SK-N-SH treated with all-trans-retinoic acid at 6 μM for 48 hours (cell line): ENCODE results near the gene PRSS53.

Experiments
- ARNTL ChIP-seq: fragments of 450-650 bp; formaldehyde crosslinking; IDR thresholded peaks from 2 replicates; pipeline ENCODE4 v1.5.0; 2020; ENCODE audit warnings: low read depth, mild to moderate bottlenecking, moderate library complexity, borderline replicate concordance
- CREB5 ChIP-seq: fragments of 250-450 bp; sonication (Bioruptor Pico); IDR thresholded peaks from 2 replicates; pipeline ENCODE4 v1.5.1; 2020; ENCODE audit warnings: low read depth, mild to moderate bottlenecking, moderate library complexity
- ESRRG ChIP-seq: fragments of 250-450 bp; sonication (Bioruptor Pico); IDR thresholded peaks from 2 replicates; pipeline ENCODE4 v1.6.1; 2021; ENCODE audit warnings: mild to moderate bottlenecking
- GLIS3 ChIP-seq: fragments of 250-450 bp; sonication (Bioruptor Pico); IDR thresholded peaks from 2 replicates; pipeline ENCODE4 v1.5.0; 2020; ENCODE audit warnings: mild to moderate bottlenecking, moderate library complexity
- ISL1 ChIP-seq: fragments of 250-450 bp; sonication (Bioruptor Pico); IDR thresholded peaks from 2 replicates; pipeline ENCODE4 v2.1.2; 2022; ENCODE audit warnings: mild to moderate bottlenecking, moderate library complexity
- PATZ1 ChIP-seq: fragments of 250-450 bp; sonication (Bioruptor Pico); IDR thresholded peaks from 2 replicates; pipeline ENCODE4 v1.8.0; 2020; ENCODE audit warnings: mild to moderate bottlenecking, moderate library complexity, borderline replicate concordance
- RARB ChIP-seq: fragments of 250-450 bp; sonication (Bioruptor Pico); IDR thresholded peaks from 2 replicates; pipeline ENCODE4 v1.8.0; 2021; ENCODE audit warnings: mild to moderate bottlenecking, moderate library complexity
- ZC3H10 ChIP-seq: fragments of 250-450 bp; sonication (Bioruptor Pico); IDR thresholded peaks from 2 replicates; pipeline ENCODE4 v1.5.1; 2021; ENCODE audit warnings: mild to moderate bottlenecking, moderate library complexity
- ZFP3 ChIP-seq: fragments of 250-450 bp; sonication (Bioruptor Pico); IDR thresholded peaks from 2 replicates; pipeline ENCODE4 v1.5.0; 2020; ENCODE audit warnings: mild to moderate bottlenecking, moderate library complexity
- ZFP30 ChIP-seq: fragments of 450-650 bp; formaldehyde crosslinking; IDR thresholded peaks from 2 replicates; pipeline ENCODE4 v1.5.0; 2022; ENCODE audit warnings: mild to moderate bottlenecking, moderate library complexity
- ZNF565 ChIP-seq: fragments of 450-650 bp; formaldehyde crosslinking; conservative IDR thresholded peaks from 2 replicates; pipeline ENCODE4 v1.5.0; 2020; ENCODE audit warnings: low read depth, mild to moderate bottlenecking, moderate library complexity

GRCh38 chr16:31038993-31039392, 49.8 kb downstream of the PRSS53 start:
- TF ChIP-seq CREB5 (CRISPR knock-in tag) (no peak), ZC3H10 (CRISPR knock-in tag) (no peak), ZNF565 (CRISPR knock-in tag) (no peak), RARB (no peak), ZFP30 (no peak), ESRRG (CRISPR knock-in tag) (no peak), ZFP3 (no peak), GLIS3 (CRISPR knock-in tag) (no peak), ARNTL (CRISPR knock-in tag) (no peak), ISL1 (CRISPR knock-in tag) (no peak), PATZ1 (CRISPR knock-in tag) (no peak)
